ENCODE measurements around the gene SLC22A8.
"Not testable (repeated sequence)": the region's sequence is repeated elsewhere in the genome, so short reads cannot be mapped to it uniquely, and the experiment has no call there.

SLC22A8 gene

GRCh38 chr11:62958547-62959421 is 56.9 kb downstream of the SLC22A8 start:
- DNase-seq (ENCODE audit: insufficient read length), result no peak
- FAIRE-seq, result no peak

GRCh38 chr11:62957147-62957546 is 58.5 kb downstream of the SLC22A8 start:
- TF ChIP-seq TAF1 (IDR thresholded peaks at IDR 0.05; ENCODE audit: borderline replicate concordance, low read depth, low read length) (no peak), POLR2AphosphoS5 (IDR thresholded peaks at IDR 0.05; ENCODE audit: low read depth, low read length) (no peak), POLR2A (IDR thresholded peaks at IDR 0.05; ENCODE audit: low read depth, low read length) (no peak)
- no peak for FAIRE-seq
- DNase-seq (ENCODE audit: insufficient read length), result no peak

More at GRCh38 chr11:62958547-62959421, 56.9 kb downstream of the SLC22A8 start:
- TF ChIP-seq POLR2A (IDR thresholded peaks at IDR 0.05; ENCODE audit: low read depth, low read length), result no peak

GRCh38 chr11:62954478-62954877 is 61.2 kb downstream of the SLC22A8 start:
- FAIRE-seq (no peak), DNase-seq (ENCODE audit: insufficient read length) (no peak)
- no peak for TF ChIP-seq TAF1 (IDR thresholded peaks at IDR 0.05; ENCODE audit: borderline replicate concordance, low read depth, low read length)
- no peak for TF ChIP-seq POLR2AphosphoS5 (IDR thresholded peaks at IDR 0.05; ENCODE audit: low read depth, low read length)
- TF ChIP-seq POLR2A (IDR thresholded peaks at IDR 0.05; ENCODE audit: low read depth, low read length), result no peak

GRCh38 chr11:62953811-62954210 is 61.8 kb downstream of the SLC22A8 start:
- DNase-seq (ENCODE audit: insufficient read length) (no peak), FAIRE-seq (no peak)
- no peak for TF ChIP-seq POLR2A (IDR thresholded peaks at IDR 0.05; ENCODE audit: low read depth, low read length)
- no peak for TF ChIP-seq TAF1 (IDR thresholded peaks at IDR 0.05; ENCODE audit: borderline replicate concordance, low read depth, low read length)
- no peak for TF ChIP-seq POLR2AphosphoS5 (IDR thresholded peaks at IDR 0.05; ENCODE audit: low read depth, low read length)

GRCh38 chr11:62948765-62949320 is 66.8 kb downstream of the SLC22A8 start:
- FAIRE-seq (no peak), DNase-seq (ENCODE audit: insufficient read length) (no peak)
- no peak for TF ChIP-seq TAF1 (IDR thresholded peaks at IDR 0.05; ENCODE audit: borderline replicate concordance, low read depth, low read length)
- no peak for TF ChIP-seq POLR2A (IDR thresholded peaks at IDR 0.05; ENCODE audit: low read depth, low read length)
- no peak for TF ChIP-seq POLR2AphosphoS5 (IDR thresholded peaks at IDR 0.05; ENCODE audit: low read depth, low read length)

- not testable (repeated sequence) for DNase-seq (ENCODE audit: insufficient read length); FAIRE-seq
These were observed 70.1 kb downstream of the SLC22A8 start for GRCh38 chr11:62945538-62945937.
